ENCODE results near the gene NT5DC2.

GRCh38 chr3:52520141-52520667, 13.5 kb downstream of the NT5DC2 start:
- TF ChIP-seq CTCF (conservative IDR thresholded peaks at IDR 0.05 in 1 of 2, IDR thresholded peaks at IDR 0.05 in 1 of 2; ENCODE audit: low read depth in 1 of 2, low read length in 2 of 2) (no peak), EZH2 (IDR thresholded peaks at IDR 0.05; ENCODE audit: low read length, missing control alignments) (no peak)

Data from fibroblast of lung (primary cell).